Measurements from ENCODE around the gene AKAIN1.

DNA sequence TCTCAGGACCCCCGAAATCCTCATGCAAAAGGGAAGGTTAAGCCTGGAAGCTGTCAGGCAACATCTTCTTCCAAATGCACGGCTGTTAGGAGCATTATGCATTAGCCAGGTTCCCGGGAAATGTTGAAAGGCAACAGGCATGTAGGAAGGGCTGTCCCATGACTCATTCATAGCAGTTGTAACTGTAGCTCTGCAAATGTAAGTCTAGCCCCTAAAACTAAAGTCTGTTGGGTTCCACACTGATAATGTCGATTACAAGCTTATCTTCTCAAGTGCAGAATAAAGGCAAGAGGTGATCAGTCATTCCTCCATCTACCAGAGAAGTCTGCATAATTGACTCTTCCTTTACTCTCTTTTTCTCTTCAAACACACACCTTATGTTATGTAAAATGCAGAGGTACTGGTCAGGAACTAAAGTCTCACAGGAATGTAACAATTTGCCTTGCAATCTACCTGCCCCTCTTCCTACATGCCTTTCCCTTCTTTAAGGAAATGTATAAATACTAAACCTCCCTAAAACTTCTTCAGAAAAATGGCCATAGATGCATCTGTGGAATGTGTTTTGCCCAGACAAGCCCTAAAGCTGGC, 99.8 kb downstream of the AKAIN1 start:
- no peak for TF ChIP-seq SIN3A (IDR thresholded peaks at IDR 0.05; ENCODE audit: borderline replicate concordance, insufficient read depth, low read depth, low read length)
- TF ChIP-seq, protein P1, sequence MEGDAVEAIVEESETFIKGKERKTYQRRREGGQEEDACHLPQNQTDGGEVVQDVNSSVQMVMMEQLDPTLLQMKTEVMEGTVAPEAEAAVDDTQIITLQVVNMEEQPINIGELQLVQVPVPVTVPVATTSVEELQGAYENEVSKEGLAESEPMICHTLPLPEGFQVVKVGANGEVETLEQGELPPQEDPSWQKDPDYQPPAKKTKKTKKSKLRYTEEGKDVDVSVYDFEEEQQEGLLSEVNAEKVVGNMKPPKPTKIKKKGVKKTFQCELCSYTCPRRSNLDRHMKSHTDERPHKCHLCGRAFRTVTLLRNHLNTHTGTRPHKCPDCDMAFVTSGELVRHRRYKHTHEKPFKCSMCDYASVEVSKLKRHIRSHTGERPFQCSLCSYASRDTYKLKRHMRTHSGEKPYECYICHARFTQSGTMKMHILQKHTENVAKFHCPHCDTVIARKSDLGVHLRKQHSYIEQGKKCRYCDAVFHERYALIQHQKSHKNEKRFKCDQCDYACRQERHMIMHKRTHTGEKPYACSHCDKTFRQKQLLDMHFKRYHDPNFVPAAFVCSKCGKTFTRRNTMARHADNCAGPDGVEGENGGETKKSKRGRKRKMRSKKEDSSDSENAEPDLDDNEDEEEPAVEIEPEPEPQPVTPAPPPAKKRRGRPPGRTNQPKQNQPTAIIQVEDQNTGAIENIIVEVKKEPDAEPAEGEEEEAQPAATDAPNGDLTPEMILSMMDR (IDR thresholded peaks at IDR 0.05): no peak
- no peak for TF ChIP-seq POLR2AphosphoS5 (IDR thresholded peaks at IDR 0.05; ENCODE audit: low read depth, low read length)
- TF ChIP-seq, protein P2, sequence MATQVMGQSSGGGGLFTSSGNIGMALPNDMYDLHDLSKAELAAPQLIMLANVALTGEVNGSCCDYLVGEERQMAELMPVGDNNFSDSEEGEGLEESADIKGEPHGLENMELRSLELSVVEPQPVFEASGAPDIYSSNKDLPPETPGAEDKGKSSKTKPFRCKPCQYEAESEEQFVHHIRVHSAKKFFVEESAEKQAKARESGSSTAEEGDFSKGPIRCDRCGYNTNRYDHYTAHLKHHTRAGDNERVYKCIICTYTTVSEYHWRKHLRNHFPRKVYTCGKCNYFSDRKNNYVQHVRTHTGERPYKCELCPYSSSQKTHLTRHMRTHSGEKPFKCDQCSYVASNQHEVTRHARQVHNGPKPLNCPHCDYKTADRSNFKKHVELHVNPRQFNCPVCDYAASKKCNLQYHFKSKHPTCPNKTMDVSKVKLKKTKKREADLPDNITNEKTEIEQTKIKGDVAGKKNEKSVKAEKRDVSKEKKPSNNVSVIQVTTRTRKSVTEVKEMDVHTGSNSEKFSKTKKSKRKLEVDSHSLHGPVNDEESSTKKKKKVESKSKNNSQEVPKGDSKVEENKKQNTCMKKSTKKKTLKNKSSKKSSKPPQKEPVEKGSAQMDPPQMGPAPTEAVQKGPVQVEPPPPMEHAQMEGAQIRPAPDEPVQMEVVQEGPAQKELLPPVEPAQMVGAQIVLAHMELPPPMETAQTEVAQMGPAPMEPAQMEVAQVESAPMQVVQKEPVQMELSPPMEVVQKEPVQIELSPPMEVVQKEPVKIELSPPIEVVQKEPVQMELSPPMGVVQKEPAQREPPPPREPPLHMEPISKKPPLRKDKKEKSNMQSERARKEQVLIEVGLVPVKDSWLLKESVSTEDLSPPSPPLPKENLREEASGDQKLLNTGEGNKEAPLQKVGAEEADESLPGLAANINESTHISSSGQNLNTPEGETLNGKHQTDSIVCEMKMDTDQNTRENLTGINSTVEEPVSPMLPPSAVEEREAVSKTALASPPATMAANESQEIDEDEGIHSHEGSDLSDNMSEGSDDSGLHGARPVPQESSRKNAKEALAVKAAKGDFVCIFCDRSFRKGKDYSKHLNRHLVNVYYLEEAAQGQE (IDR thresholded peaks at IDR 0.05; ENCODE audit: insufficient read depth in 1 of 2, low read depth in 2 of 2, low read length in 1 of 2): no peak
- TF ChIP-seq TCF7L2 (IDR thresholded peaks at IDR 0.05; ENCODE audit: low read depth, low read length): no peak
